Kidney epithelial cell (primary cell): ENCODE measurements around the gene USH1C. TPM values are rescaled to one million over a fixed set of nuclear protein-coding genes. Genes with fewer than 3 reads are reported as not detected.

Experiments
- DNase-seq: peaks from one replicate; pipeline ENCODE4 v3.0.0-alpha.2; 2010; ENCODE audit warnings: low read depth
- H3K27me3 ChIP-seq: 2 replicates; pipeline ENCODE4 v1.6.0; 2011; ENCODE audit warnings: low read length; ENCODE audit not compliant: control insufficient read depth, insufficient read depth
- H3K36me3 ChIP-seq: 2 replicates; pipeline ENCODE4 v1.5.1; 2011; ENCODE audit warnings: low read length; ENCODE audit not compliant: control insufficient read depth, insufficient read depth
- H3K4me3 ChIP-seq: 2 replicates; pipeline ENCODE4 v1.5.1; 2011; ENCODE audit warnings: low read depth, mild to moderate bottlenecking, control low read depth, low read length
- CTCF ChIP-seq: IDR thresholded peaks from 2 replicates; pipeline ENCODE4 v1.5.1; 2011; ENCODE audit warnings: mild to moderate bottlenecking, moderate library complexity, low read length, control low read depth, inconsistent platforms; ENCODE audit not compliant: insufficient read depth, poor library complexity, severe bottlenecking
- total RNA-seq: library from RNA; depleted of rRNA; stranded (reverse); fragments of >200 nt; gene quantifications from 2 replicates; pipeline ENCODE4 v1.2.3, GENCODE V29; 2015

The USH1C gene
- total RNA-seq, 1 donor from 2014 or later: 1.8 TPM

GRCh38 chr11:17588166-17588565 is 44.0 kb upstream of the USH1C start:
- DNase-seq: no peak
- H3K4me3 ChIP-seq: no peak overlapping the region
- H3K36me3 ChIP-seq: no peaks in the 10 kb centered on the region
- H3K27me3 ChIP-seq: no peaks in the 10 kb centered on the region
- TF ChIP-seq CTCF: no peak

GRCh38 chr11:17585911-17586695 is 41.9 kb upstream of the USH1C start:
- no peak for TF ChIP-seq CTCF
- no peak for DNase-seq
- Histone ChIP-seq H3K36me3 (no peaks in the 10 kb centered on the region), H3K27me3 (no peaks in the 10 kb centered on the region), H3K4me3 (no peak overlapping the region)

- Histone ChIP-seq H3K27me3 (no peaks in the 10 kb centered on the region), H3K36me3 (no peaks in the 10 kb centered on the region), H3K4me3 (no peak overlapping the region)
- no peak for DNase-seq
- TF ChIP-seq CTCF: no peak
Measured at GRCh38 chr11:17581732-17582053, 37.5 kb upstream of the USH1C start.

GRCh38 chr11:17581036-17581731 is 37.0 kb upstream of the USH1C start:
- Histone ChIP-seq H3K27me3 (no peaks in the 10 kb centered on the region), H3K4me3 (no peak overlapping the region), H3K36me3 (no peaks in the 10 kb centered on the region)
- no peak for DNase-seq
- no peak for TF ChIP-seq CTCF

GRCh38 chr11:17580271-17580670 is 36.1 kb upstream of the USH1C start:
- Histone ChIP-seq H3K4me3 (no peak overlapping the region), H3K27me3 (no peaks in the 10 kb centered on the region), H3K36me3 (no peaks in the 10 kb centered on the region)
- no peak for DNase-seq
- no peak for TF ChIP-seq CTCF
